Tongue (tissue), 1 donor: ENCODE measurements around the gene GOLGA7B. TPM values are rescaled to one million over a fixed set of nuclear protein-coding genes. Genes with fewer than 3 reads are reported as not detected.

Experiments used
- total RNA-seq: library from RNA; depleted of rRNA; stranded (reverse); fragments of >200 nt; gene quantifications from one replicate; pipeline ENCODE4 v1.2.3, GENCODE V29; 2014

The GOLGA7B gene
- total RNA-seq, 1 donor from 2014 or later: 0.10 TPM

Other genes starting within 250 kb of the GOLGA7B start
- 5.6 TPM for gene MORN4, start 216.3 kb upstream of the GOLGA7B start, total RNA-seq
- gene PI4K2A, start 209.2 kb upstream of the GOLGA7B start, total RNA-seq: 8.2 TPM
- 12.6 TPM for gene AVPI1, start 162.6 kb upstream of the GOLGA7B start, total RNA-seq
- 24.8 TPM for gene MARVELD1, start 136.1 kb upstream of the GOLGA7B start, total RNA-seq
- 18.1 TPM for gene ZFYVE27, start 112.7 kb upstream of the GOLGA7B start, total RNA-seq
- gene SFRP5, start 77.8 kb upstream of the GOLGA7B start, total RNA-seq: 6.9 TPM
- gene CRTAC1, start 180.8 kb downstream of the GOLGA7B start, total RNA-seq: 2.6 TPM